NCI-H2171 (cell line): ENCODE results near the gene PPM1A.
"Not testable (repeated sequence)": the region's sequence is repeated elsewhere in the genome, so short reads cannot be mapped to it uniquely, and the experiment has no call there.

ENCODE experiments used
- DNase-seq: peaks from one replicate; lab custom pipeline; 2025; lab: John Stamatoyannopoulos, UW

The PPM1A gene

GRCh38 chr14:60266021-60266937 is 17.3 kb downstream of the PPM1A start:
- no peak for DNase-seq

DNA sequence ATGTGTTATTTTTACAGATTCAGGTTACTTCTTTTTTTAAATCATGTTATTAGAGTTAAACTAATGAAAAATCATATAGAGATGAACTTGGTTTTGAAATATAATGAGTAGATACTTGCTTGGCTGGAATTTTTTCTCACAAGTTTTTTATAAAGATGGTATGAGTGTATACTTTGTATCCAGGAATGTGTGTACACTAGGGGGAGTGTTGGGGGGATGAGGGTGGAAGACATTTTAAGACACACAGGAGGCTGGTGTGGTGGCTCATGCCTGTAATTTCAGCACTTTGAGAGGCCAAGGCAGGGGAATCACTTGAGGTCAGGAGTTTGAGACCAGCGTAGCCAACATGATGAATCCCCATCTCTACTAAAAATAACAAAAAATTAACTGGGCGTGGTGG is 23.2 kb downstream of the PPM1A start:
- no peak for DNase-seq

GRCh38 chr14:60273956-60274355 is 24.9 kb downstream of the PPM1A start:
- DNase-seq: no peak

- DNase-seq: no peak
Measured at GRCh38 chr14:60274448-60274847, 25.4 kb downstream of the PPM1A start.

GRCh38 chr14:60275932-60276331 is 26.9 kb downstream of the PPM1A start:
- DNase-seq: no peak

DNA sequence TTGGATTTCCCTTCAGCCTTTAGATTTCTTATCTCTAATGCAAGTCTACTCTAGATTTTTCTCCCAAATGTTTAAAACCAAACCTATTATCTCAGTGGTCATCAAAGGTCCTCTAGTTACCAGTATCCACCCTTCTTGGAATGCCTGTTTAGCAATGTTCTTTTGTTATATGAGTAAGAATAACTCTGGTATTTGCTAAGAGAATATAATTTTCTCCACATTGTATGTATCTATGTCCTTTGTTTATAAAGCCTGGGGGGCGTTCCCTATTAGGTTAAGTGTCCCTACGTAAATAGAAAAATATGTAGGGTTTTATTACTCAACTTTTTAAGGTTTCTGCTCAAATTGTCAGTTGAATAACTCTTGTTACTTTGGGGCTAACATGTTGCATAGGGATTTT is 27.3 kb downstream of the PPM1A start:
- no peak for DNase-seq

- DNase-seq: no peak
Measured at GRCh38 chr14:60277605-60278190, 28.7 kb downstream of the PPM1A start.

GRCh38 chr14:60278350-60278749 is 29.3 kb downstream of the PPM1A start:
- no peak for DNase-seq

GRCh38 chr14:60287452-60287851 is 38.4 kb downstream of the PPM1A start:
- no peak for DNase-seq

DNA sequence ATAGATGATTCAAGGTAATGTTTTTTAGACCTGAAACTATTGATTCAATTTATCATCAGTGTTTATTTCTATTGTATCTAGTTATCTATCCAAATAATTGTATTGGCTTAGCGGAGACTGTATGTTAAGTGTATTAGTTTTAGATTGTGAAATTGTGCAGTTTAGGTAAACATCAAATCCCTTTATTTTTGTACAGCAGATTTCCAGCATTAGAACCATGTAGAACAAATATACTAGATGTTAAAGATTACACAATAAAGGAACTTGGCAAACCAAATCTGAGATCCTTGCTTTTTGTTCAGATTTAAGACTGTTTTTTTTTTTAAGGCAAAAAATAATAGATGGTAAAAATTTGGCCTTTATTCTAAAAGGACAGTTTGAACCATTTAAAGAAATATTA is 39.3 kb downstream of the PPM1A start:
- DNase-seq: no peak

GRCh38 chr14:60294411-60295069 is 45.5 kb downstream of the PPM1A start:
- DNase-seq: no peak

GRCh38 chr14:60300019-60300418 is 51.0 kb downstream of the PPM1A start:
- no peak for DNase-seq

GRCh38 chr14:60301685-60302084 is 52.7 kb downstream of the PPM1A start:
- DNase-seq: no peak

- DNase-seq: no peak
Measured at GRCh38 chr14:60302663-60303062, 53.6 kb downstream of the PPM1A start.

DNA sequence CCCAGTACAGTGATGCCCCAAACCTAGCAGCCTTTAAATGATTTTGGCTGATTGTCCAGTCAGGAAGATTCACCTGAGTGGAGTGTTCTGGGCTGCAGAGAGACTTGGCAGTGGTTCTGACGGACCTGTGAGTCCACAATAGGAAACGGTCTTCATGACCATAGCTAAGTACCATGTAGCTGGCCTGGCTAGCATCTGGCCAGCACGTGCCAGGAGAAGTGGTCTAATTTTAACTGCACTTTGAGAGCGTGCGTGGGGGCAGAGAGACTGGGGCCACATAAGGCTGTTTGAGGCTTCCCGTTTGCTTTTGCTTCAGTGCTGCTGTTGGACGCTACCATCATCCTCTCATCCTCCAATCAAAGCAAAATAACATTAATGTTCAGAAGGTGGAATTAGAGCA is 54.7 kb downstream of the PPM1A start:
- DNase-seq: no peak

DNA sequence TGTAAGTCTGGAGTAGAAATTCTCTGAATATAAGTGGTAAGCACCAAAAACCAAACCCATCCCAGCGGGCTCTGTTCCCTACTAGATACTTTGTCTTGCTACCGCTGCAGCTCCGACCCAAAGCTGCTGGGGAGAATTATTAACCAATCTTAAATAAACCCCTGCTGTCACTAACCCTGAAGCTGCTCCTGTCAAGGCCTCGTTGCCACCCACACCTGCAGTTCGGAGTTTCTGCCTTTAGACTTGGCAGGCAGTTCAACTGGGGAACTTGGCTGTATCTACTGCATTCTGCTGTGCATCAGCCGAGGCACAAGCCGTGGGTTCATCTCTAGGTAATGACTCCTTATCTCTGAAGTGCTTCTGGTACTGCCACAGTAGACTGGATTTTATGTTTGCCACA is 55.5 kb downstream of the PPM1A start:
- no peak for DNase-seq

DNA sequence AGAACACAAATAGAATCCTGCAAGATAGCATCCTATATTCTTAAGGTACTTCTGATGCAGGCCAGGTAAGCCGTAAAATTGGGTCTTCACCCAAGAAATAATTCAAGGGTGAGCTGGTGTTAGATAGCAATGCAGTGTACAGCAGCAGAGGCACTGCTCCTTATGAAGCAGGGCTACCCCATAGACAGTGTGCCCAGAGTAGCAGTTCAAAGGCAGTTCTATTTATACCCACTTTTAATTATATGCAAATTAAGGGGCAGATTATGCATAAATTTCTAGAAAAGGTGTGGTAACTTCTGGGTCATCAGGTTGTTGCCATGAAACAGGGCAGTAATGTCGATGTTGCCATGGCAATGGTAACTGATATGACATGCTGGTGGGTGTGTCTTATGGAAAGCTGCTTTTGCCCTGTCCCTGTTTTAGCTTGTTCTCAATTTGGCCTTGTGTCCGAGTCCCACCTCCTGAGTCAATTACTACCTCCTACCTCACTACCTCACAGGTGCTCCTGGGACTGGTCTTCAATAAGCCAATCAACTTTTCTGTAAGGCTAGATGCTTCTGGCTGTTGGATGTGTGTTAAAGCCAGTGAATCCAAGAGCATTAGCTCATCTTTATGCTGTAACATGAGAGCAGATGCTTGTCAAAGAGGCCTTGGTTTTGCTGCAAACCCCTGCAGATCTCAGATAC is 61.0 kb downstream of the PPM1A start:
- peak; percentile 43 for DNase-seq

DNA sequence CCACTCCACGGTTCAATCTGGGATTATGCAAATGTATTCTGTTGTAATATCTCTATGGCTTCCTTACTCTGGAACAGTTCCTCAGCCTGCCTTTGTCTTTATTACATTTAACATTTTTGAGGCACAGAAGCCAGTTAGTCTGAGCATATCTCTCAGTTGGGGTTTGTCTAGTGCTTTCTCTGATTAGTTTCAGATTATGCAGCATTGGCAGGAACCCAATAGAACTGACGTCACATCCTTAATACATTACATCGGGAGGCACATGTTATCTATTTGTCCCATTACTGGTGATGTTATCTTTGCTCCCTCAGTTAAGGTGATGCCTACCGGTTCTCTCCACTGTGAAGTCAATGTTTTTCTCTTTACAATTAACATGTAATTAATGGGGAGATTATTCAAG is 62.4 kb downstream of the PPM1A start:
- no peak for DNase-seq

- DNase-seq: no peak
Measured at GRCh38 chr14:60313093-60313492, 64.1 kb downstream of the PPM1A start.

DNA sequence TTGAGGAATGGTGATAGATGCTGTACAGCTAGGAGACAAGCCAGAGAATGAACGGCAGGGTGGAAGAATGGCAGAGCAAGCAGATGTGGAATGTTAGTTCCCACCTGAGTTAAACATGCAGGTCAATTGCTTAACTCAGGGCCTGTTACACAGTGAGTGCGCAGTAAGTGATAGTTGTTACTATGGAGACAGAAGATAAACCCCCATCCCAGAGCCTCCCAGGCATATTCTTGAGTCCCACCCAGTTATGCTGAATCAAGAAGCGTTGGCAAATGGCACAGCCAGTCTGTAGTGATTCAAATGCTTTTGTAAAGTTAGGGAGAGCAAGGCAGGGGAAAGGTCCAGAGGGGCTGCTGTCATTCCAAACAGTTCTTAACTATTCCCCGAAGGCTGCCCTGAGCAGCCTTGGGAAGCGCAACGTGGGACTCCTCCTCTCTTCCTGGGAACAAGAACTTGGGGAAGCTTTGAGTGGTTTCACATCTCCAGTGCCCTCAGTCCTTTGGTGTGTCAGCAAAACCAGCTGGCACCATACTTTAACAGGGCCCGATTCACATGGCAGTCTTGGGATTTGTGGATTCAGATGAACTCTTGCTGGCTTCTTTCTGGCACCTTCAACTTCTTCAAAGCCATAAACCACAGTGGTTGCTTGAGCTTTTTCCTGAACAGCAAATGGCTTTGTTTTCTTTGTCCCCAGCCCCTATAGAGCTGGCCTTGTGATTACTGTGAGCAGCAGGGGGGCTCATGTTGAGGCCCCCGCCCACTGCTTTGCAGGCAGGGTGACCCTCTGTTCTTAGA is 66.4 kb downstream of the PPM1A start:
- no peak for DNase-seq

DNA sequence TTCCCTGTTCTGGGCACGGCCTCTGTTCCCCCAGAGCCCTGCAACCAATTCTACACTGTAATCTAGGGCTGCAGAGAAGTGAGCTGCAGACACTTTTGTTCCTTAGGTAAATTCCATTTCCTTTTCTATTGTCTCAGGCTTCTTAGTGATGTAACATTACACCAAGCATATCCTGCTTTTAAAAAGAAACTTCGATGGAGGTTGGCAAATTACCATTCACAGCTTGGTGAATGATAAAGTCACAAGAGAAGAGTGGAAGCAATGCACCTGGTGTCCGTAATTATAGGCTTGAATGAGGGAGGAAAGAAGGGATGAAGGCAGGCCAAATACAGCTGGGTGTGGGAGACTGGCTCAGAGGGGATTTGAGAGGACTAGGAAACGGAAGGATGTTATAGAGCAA is 68.6 kb downstream of the PPM1A start:
- DNase-seq: no peak

DNA sequence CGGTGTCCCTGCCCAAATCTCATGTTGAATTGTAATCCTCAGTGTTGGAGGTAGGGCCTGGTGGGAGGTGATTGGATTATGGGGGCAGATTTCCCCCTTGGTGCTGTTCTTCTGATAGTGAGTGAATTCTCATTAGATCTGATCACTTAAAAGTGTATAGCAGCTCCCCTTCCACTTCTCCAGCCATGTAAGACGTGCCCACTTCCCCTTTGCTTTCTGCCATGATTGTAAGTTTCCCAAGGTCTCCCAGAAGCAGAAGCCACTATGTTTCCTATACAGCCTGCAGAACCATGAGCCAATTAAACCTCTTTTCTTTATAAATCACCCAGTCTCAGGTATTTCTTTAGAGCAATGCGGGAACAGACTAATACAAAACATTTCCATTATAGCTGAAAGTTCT is 71.8 kb downstream of the PPM1A start:
- not testable (repeated sequence) for DNase-seq
